BJ (cell line): ENCODE results near the gene ARCN1. TPM values are rescaled to one million over a fixed set of nuclear protein-coding genes. Genes with fewer than 3 reads are reported as not detected.

Experiments used
- CTCF ChIA-PET: fragments of 350-600 bp; formaldehyde crosslinking; extraction: SDS; loops from one replicate; lab custom pipeline; 2021; ENCODE audit warnings: antibody characterized with exemption, inconsistent platforms; lab: Yijun Ruan, JAX
- POLR2A ChIA-PET: fragments of 300-600 bp; sonication (Branson Sonifier 250); formaldehyde crosslinking; extraction: SDS; loops from one replicate; lab custom pipeline; 2021; ENCODE audit warnings: antibody characterized with exemption; lab: Charles Lee
- DNase-seq: peaks from one replicate; pipeline ENCODE4 v3.0.0-alpha.2; 2011; ENCODE audit warnings: low read depth
- H3K27me3 ChIP-seq: 2 replicates; pipeline ENCODE4 v1.6.0; 2011; ENCODE audit warnings: low read length; ENCODE audit not compliant: control insufficient read depth, insufficient read depth
- H3K36me3 ChIP-seq: 2 replicates; pipeline ENCODE4 v1.5.1; 2011; ENCODE audit warnings: low read length; ENCODE audit not compliant: control insufficient read depth, insufficient read depth
- H3K4me3 ChIP-seq: 2 replicates; pipeline ENCODE4 v1.5.1; 2011; ENCODE audit warnings: low read depth, mild to moderate bottlenecking, control low read depth, low read length
- polyA plus RNA-seq: library from polyadenylated mRNA; depleted of rRNA; stranded (reverse); fragments of >200 nt; gene quantifications from 2 replicates; pipeline ENCODE4 v1.2.3, GENCODE V29; 2011
- TF ChIP-seq, protein P1 (sequence below): IDR thresholded peaks from 2 replicates; pipeline ENCODE4 v1.5.1; 2011; ENCODE audit warnings: low read depth, mild to moderate bottlenecking, control low read depth, inconsistent platforms, low read length, moderate library complexity; ENCODE audit not compliant: insufficient read depth

Gene ARCN1
- polyA plus RNA-seq, 1 experiment, result 206 TPM

DNA sequence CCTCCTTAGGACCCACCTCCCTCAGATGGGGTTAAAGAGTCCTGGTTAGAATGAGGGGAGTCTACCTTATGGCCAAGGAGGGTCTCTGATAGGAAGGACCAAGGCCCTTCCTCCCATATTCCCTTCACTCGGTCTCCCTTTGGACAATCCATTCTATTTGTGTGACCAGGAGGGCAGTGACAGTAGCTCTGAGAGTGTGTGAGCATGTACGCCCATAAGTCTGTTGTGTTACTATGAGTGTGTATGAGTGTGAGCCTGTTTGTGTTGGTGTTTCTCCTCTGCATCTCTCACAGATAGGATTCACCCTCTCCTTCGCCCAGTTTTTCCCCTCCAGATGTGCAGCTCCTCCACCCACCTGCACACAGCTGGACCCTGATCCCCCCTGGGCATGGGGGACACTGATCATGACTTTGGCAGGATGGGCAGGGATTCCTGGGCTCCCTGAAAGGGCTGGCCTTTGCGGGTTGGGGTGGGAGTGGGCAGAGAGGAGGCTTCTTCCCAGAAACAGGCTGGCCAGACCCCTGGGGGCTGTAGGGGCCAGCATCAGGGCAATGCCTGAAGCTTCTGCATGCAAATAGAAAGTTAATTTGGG, 49.7 kb downstream of the ARCN1 start:
- CTCF ChIA-PET, result interaction anchor here (0.6 to 8.2 kb wide), 5 partner anchors 10 to 306 kb away, joined by 3 to 71 read pairs (median 4); partner anchors contain the start of gene PHLDB1

DNA sequence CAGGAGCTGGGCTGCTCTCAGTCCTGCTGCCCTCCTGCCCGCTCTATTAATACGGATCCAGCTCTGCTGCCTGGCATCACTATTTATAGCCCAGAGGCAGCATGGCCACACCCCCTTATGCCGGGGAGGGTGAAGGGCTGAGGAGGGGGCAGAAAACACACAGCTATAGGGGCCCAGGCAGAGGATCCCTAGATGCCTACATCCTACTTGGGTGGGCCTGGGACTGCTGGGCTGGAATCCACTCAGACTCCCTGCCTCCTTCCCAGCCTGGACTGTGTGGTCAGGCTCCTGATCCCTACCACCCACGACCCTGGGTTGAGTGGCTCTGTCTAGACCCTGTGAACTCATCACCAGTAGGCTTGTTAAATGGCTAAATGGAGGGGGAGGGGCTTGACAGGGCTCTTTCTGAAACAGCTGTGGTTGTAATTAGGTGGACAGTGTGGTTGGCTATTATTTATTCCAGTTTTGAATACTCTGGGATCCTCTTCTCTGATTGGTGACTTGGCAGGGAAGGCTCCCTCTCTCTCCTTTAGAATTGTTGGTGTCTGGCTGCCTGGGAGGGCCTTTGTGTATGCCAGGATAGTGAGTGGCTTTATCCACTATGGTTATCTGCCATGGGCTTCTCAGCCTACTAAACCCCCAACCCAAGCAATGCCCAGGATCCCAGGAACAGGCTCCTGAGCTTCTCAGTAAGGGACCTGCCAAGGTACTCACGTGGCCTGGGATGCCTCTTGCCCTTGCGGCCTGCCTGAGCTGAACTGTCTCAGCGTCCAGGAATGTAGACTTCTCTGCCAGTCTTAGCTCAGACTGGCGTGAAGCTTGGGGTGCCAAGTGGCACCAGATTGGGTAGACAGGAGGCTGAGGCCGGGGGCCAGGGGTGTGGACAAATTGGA, 50.4 kb downstream of the ARCN1 start:
- peaks cover 30% of the 10 kb centered on the region for H3K36me3 ChIP-seq
- CTCF ChIA-PET, result interaction anchor here (0.6 to 8.2 kb wide), 4 partner anchors 9 to 1832 kb away, joined by 3 to 71 read pairs (median 10); partner anchors contain the start of gene PHLDB1
- H3K4me3 ChIP-seq, result peak overlapping the region; percentile 63
- POLR2A ChIA-PET, result interaction anchor here (0.6 to 0.9 kb wide), 2 partner anchors 14 to 15 kb away, joined by 3 to 12 read pairs; partner anchors contain the start of gene PHLDB1
- H3K27me3 ChIP-seq, result no peaks in the 10 kb centered on the region
- TF ChIP-seq, protein P1, sequence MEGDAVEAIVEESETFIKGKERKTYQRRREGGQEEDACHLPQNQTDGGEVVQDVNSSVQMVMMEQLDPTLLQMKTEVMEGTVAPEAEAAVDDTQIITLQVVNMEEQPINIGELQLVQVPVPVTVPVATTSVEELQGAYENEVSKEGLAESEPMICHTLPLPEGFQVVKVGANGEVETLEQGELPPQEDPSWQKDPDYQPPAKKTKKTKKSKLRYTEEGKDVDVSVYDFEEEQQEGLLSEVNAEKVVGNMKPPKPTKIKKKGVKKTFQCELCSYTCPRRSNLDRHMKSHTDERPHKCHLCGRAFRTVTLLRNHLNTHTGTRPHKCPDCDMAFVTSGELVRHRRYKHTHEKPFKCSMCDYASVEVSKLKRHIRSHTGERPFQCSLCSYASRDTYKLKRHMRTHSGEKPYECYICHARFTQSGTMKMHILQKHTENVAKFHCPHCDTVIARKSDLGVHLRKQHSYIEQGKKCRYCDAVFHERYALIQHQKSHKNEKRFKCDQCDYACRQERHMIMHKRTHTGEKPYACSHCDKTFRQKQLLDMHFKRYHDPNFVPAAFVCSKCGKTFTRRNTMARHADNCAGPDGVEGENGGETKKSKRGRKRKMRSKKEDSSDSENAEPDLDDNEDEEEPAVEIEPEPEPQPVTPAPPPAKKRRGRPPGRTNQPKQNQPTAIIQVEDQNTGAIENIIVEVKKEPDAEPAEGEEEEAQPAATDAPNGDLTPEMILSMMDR, result no peak
- DNase-seq, result no peak

More for the DNA sequence above, 49.7 kb downstream of the ARCN1 start:
- Histone ChIP-seq H3K36me3 (peaks cover 27% of the 10 kb centered on the region), H3K27me3 (no peaks in the 10 kb centered on the region), H3K4me3 (peak overlapping the region; percentile 63)
- POLR2A ChIA-PET, result interaction anchor here (0.9 kb wide), 1 partner anchor 15 kb away, joined by 3 read pairs; no protein-coding TSS in a partner anchor
- TF ChIP-seq, protein P1, result no peak
- DNase-seq, result no peak

DNA sequence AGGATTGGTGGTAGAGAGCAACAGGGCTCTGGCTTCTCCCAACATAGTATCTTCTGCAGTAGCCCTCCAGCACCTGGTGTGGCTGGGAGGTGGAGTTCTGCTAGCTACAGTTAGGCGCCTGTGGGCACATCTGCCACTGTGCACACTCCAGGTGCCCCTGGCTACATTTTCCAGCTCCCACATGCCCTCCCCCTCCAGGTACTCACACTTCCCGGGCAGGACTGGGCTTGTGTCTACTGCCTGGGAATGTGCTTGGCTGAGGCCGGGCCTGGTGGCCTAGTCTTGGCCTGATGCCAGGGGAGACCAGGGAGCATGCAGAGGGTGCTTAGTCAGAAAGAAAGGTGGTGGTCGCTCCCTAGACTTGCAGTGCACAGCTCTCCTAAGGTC, 51.1 kb downstream of the ARCN1 start:
- ChIA-PET CTCF (interaction anchor here (0.6 to 8.2 kb wide), 4 partner anchors 9 to 1831 kb away, joined by 3 to 71 read pairs (median 10); partner anchors contain the start of gene PHLDB1), POLR2A (no interaction called here)
- Histone ChIP-seq H3K4me3 (no peak overlapping the region), H3K27me3 (no peaks in the 10 kb centered on the region), H3K36me3 (peaks cover 32% of the 10 kb centered on the region)
- TF ChIP-seq, protein P1, result no peak
- DNase-seq, result no peak

DNA sequence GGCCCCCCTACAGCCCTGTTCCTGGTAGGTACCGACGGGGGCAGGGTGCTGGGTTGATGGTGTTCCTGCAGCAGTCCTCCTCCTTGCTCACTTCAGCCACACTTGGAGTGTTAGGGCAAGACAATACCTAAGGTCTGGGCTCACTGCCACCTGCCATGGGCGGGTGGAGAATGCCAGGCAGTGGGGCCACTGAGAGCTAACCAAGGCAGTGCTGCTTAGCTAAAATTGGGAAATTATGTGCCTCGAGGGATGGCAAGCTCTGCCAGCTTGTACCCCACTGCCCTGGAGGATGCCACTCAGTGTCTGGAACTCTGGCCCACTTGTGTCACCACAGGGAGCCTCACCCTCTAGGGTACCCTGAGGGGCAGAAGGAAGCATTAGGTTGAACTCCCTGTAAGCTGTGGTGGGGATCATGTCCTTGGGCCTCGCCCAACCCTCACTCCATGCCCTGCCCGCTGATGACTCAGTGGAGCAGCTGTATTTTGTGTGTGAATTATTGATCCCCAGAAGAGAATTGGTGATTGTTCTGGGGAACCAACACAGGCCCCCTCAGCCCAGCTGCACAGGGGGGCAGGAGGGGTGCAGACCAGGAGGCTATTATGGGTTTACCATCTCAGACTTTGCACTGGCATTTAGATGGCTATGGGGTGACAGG, 53.0 kb downstream of the ARCN1 start:
- TF ChIP-seq, protein P1, result no peak
- POLR2A ChIA-PET, result interaction anchor here (0.6 kb wide), 1 partner anchor 10 kb away, joined by 6 read pairs; no protein-coding TSS in a partner anchor
- Histone ChIP-seq H3K4me3 (no peak overlapping the region), H3K27me3 (no peaks in the 10 kb centered on the region), H3K36me3 (peaks cover 41% of the 10 kb centered on the region)
- CTCF ChIA-PET, result interaction anchor here (1.5 to 1.7 kb wide), 2 partner anchors 10 to 38 kb away, joined by 4 read pairs; no protein-coding TSS in a partner anchor
- DNase-seq, result no peak

DNA sequence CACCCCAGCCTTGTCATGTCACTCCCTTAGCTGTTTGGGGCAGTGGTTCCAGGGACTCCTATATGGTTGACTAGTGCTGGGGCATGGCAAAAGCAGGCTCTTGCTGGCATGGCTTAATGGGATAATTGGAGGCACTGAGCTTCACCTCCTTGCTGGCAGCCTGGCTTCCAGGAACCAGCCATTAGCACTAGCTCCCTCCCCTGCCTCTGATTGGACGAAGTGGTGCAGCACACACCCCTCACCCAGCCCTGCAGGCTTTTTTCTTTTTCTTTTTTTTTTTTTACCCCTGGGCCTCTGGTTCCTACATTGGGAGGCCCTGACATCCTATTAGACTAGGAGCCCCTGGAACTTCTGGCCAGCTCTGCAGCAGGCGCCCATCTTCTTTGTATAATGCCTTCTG, 53.8 kb downstream of the ARCN1 start:
- peaks cover 41% of the 10 kb centered on the region for H3K36me3 ChIP-seq
- POLR2A ChIA-PET, result no interaction called here
- DNase-seq, result no peak

More for the DNA sequence above, 53.8 kb downstream of the ARCN1 start:
- no peaks in the 10 kb centered on the region for H3K27me3 ChIP-seq
- H3K4me3 ChIP-seq, result no peak overlapping the region
- TF ChIP-seq, protein P1, result no peak
- CTCF ChIA-PET, result no interaction called here
